Transverse colon (tissue), 4 donors: Measurements from ENCODE around the gene RTRAF. TPM values are rescaled to one million over a fixed set of nuclear protein-coding genes. Genes with fewer than 3 reads are reported as not detected.

Experiments used
- DNase-seq: peaks from one replicate; pipeline ENCODE4 v3.0.0-alpha.2; 2019
- H3K27ac ChIP-seq, 4 donors: fragments of 200-600 bp; sonication (generic); 2 replicates each; pipeline ENCODE4 v1.5.1; 2016 to 2018; ENCODE audit warnings: inconsistent platforms in 4 of 4
- H3K27me3 ChIP-seq: fragments of 200-600 bp; sonication (generic); 2 replicates; pipeline ENCODE4 v1.5.1; 2017; ENCODE audit warnings: inconsistent platforms
- H3K36me3 ChIP-seq, 4 donors: fragments of 200-600 bp; sonication (generic); 2 replicates each; pipeline ENCODE4 v1.5.1; 2017 to 2019; ENCODE audit warnings: inconsistent platforms in 4 of 4
- H3K4me1 ChIP-seq, 4 donors: fragments of 200-600 bp; sonication (generic); 2 replicates each; pipeline ENCODE4 v1.5.1; 2017 to 2020; ENCODE audit warnings: inconsistent platforms in 4 of 4
- H3K4me3 ChIP-seq, 4 donors: fragments of 200-600 bp; sonication (generic); 1 replicate in 1 of 4; 2 replicates in 3 of 4; pipeline versions ENCODE4 v1.5.1 to v1.6.1; 2017 to 2019; ENCODE audit warnings: inconsistent platforms in 4 of 4
- H3K9me3 ChIP-seq, 2 donors: fragments of 200-600 bp; sonication (generic); 2 replicates each; pipeline ENCODE4 v1.5.1; 2017 to 2019; ENCODE audit warnings: inconsistent platforms in 2 of 2
- EP300 ChIP-seq: sonication (generic); formaldehyde crosslinking; IDR thresholded peaks from one replicate; pipeline ENCODE4 v1.6.1; 2017; ENCODE audit warnings: antibody characterized with exemption, low read depth
- POLR2A ChIP-seq: fragments of 450-650 bp; IDR thresholded peaks from one replicate; pipeline ENCODE4 v1.6.1; 2016; ENCODE audit warnings: antibody characterized with exemption, mild to moderate bottlenecking, moderate library complexity
- POLR2AphosphoS5 ChIP-seq, 3 donors: sonication (generic); formaldehyde crosslinking; IDR thresholded peaks; one replicate each; pipeline ENCODE4 v1.6.1; 2016; ENCODE audit warnings: antibody characterized with exemption in 3 of 3
- WGBS, 2 donors: methylation state at CpG; one replicate each; pipeline ENCODE4 v1.1.5; 2018; ENCODE audit warnings: low coverage in 1 of 2; 5-methylcytosine and 5-hydroxymethylcytosine counted together
- in situ Hi-C, 4 donors: fragments of 200-750 bp; cut with MboI; loops; one replicate each; pipeline versions ENCODE4 v1.15.0 to v1.15.1; 2017; ENCODE audit warnings: low sequenced_read_pairs in 3 of 4, low pct_ligation_motif_present in 1 of 4, low pct_unique_long_range_greater_than_20kb in 1 of 4
- intact Hi-C: fragments of 100-400 bp; cut with DNase I; formaldehyde crosslinking; loops from one replicate; pipeline ENCODE4 v1.15.1; 2023; ENCODE audit warnings: low total_unique reads
- total RNA-seq, 4 donors: library from RNA; depleted of rRNA; stranded (reverse); fragments of >200 nt; gene quantifications; one replicate each; pipeline ENCODE4 v1.1.0, GENCODE V29; 2016
- TF ChIP-seq, protein P1 (sequence below), 5 experiments: fragments of 200-600 bp in 3 of 5; fragments of 450-650 bp in 2 of 5; sonication (generic) in 3 of 5; IDR thresholded peaks; 1 replicate in 2 of 5; 2 replicates in 3 of 5; pipeline ENCODE4 v1.5.1; 2016 to 2017; ENCODE audit warnings: antibody characterized with exemption in 5 of 5, inconsistent platforms in 3 of 5, mild to moderate bottlenecking in 2 of 5, moderate library complexity in 1 of 5

Gene RTRAF
- total RNA-seq, 4 donors from 2014 or later = 28.1 to 92.8 (median 51.5) TPM

DNA sequence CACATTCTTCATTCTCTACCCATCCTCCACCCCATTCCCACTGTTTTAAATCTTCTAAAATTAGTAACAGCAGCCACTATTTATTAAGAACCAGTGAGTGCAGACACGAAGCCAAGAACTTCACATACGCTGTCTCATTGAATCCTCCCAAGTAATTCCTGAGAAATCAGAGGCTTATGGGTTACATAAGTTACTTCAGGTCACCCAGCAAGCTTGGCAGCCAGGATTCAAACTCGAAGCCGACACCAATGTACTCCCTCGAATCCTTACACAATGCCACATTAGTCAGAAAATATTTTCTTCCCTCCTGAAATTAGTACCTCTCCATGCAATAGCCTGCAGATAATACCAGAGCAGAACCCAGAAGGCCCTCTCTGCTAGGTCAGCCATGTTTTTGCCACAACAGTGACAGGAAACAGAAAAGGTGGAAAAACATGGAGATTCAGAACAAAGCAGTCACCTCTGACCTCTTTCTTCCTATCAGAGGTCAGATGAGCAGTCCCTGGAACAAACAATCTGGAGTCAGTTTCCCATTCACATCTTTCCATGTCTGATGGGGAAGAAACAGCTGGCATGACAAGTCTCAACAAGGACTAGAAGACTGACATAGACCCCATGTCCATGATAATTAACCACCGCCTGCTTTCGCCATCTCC is 63.1 kb downstream of the RTRAF start:
- 70 to 77% methylated on average over 6 to 7 of the region's 7 CpGs for WGBS, 2 donors
- Histone ChIP-seq H3K9me3 (no peaks in the 10 kb centered on the region), H3K27me3 (no peaks in the 10 kb centered on the region), H3K27ac (peak overlapping the region; percentile 49 to 76 (median 64)), H3K36me3 (no peaks in the 10 kb centered on the region), H3K4me3 (no peak overlapping the region), H3K4me1 (peaks cover 15 to 57% (median 36%) of the 10 kb centered on the region in 4 donors)
- TF ChIP-seq EP300 (no peak), POLR2AphosphoS5 (IDR thresholded peaks at IDR 0.05) (peak in 1 of 3 donors; percentile 7)
- intact Hi-C loops (no loop called here), in situ Hi-C loops (no loop called here)
- no peak for DNase-seq

DNA sequence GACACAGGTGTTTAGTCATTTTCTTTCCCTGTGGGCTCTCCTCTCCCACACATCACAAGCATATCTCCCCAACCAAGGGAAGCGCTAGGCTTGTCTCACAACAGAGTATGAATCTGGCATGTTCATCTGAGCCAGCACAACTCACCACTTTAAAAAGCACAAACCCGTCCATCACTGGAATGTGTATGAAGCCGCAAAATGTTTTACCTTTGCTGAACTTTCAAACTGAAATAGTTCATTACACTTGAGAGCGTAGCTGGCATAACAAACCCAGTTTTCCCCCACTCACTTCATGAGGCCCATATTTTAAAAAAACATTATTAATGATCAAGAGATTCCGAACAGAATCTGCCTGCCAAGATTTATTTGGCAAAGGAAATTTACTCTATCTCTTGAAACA is 63.7 kb downstream of the RTRAF start:
- intact Hi-C loops = no loop called here
- Histone ChIP-seq H3K36me3 (no peaks in the 10 kb centered on the region), H3K9me3 (no peaks in the 10 kb centered on the region), H3K27ac (peak overlapping the region; percentile 49 to 76 (median 64)), H3K27me3 (no peaks in the 10 kb centered on the region), H3K4me3 (no peak overlapping the region), H3K4me1 (peaks cover 15 to 57% (median 35%) of the 10 kb centered on the region in 4 donors)
- TF ChIP-seq, protein P1, sequence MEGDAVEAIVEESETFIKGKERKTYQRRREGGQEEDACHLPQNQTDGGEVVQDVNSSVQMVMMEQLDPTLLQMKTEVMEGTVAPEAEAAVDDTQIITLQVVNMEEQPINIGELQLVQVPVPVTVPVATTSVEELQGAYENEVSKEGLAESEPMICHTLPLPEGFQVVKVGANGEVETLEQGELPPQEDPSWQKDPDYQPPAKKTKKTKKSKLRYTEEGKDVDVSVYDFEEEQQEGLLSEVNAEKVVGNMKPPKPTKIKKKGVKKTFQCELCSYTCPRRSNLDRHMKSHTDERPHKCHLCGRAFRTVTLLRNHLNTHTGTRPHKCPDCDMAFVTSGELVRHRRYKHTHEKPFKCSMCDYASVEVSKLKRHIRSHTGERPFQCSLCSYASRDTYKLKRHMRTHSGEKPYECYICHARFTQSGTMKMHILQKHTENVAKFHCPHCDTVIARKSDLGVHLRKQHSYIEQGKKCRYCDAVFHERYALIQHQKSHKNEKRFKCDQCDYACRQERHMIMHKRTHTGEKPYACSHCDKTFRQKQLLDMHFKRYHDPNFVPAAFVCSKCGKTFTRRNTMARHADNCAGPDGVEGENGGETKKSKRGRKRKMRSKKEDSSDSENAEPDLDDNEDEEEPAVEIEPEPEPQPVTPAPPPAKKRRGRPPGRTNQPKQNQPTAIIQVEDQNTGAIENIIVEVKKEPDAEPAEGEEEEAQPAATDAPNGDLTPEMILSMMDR (IDR thresholded peaks at IDR 0.05) = no peak
- no peak for TF ChIP-seq EP300
- no peak for TF ChIP-seq POLR2AphosphoS5 (IDR thresholded peaks at IDR 0.05)
- no peak for TF ChIP-seq POLR2A
- WGBS, 2 donors = 62 to 84% methylated on average over 5 of the region's 5 CpGs
- in situ Hi-C loops = no loop called here
- no peak for DNase-seq

DNA sequence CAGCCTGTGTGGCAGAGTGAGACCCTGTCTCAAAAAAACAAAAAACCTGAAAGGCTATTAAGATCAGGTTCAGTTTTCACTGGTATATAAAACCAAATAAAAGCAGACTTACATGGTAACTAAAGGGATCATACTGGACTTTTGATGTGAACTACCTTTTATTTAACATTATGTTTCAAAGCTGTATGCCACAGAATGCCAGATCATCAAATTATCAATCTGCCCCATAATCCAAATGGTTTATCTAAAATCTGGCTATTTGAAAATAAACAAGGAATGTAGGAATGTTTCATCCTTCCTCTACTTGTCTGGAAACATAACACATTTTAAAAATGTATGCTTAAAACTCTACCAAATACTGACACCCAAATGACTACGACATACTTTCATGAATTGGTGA is 65.3 kb downstream of the RTRAF start:
- Histone ChIP-seq H3K36me3 (no peaks in the 10 kb centered on the region), H3K4me3 (no peak overlapping the region), H3K9me3 (no peaks in the 10 kb centered on the region), H3K27me3 (no peaks in the 10 kb centered on the region), H3K4me1 (peaks cover 15 to 53% (median 28%) of the 10 kb centered on the region in 4 donors), H3K27ac (no peak overlapping the region)
- TF ChIP-seq, protein P1 (IDR thresholded peaks at IDR 0.05) = no peak
- TF ChIP-seq POLR2A (no peak), EP300 (no peak), POLR2AphosphoS5 (IDR thresholded peaks at IDR 0.05) (no peak)
- intact Hi-C loops = no loop called here
- WGBS, 2 donors = 14 to 25% methylated on average over 1 of the region's 1 CpG
- DNase-seq = no peak
- in situ Hi-C loops = no loop called here

DNA sequence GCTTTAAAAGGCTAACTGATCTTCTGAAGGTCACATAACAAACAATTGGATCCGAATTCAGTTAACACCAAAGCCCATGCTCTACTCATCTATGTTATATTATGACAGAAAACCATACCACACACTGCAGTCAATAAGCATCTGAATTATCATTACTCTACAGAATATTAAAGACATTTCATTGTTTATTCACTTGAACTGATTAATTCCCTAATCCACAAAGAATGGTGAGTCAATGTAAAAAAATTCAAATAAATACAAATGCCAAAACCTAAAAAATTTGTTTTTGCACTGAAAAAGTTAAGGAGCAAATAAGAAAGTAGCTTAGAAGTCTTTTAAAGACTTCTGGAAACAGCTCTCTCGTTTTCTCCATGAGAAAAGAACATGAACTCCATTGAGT is 65.8 kb downstream of the RTRAF start:
- Histone ChIP-seq H3K4me3 (no peak overlapping the region), H3K27ac (no peak overlapping the region), H3K36me3 (no peaks in the 10 kb centered on the region), H3K27me3 (no peaks in the 10 kb centered on the region), H3K9me3 (no peaks in the 10 kb centered on the region), H3K4me1 (peaks cover 10 to 53% (median 28%) of the 10 kb centered on the region in 4 donors)
- TF ChIP-seq POLR2A (no peak), EP300 (no peak), POLR2AphosphoS5 (IDR thresholded peaks at IDR 0.05) (no peak)
- TF ChIP-seq, protein P1 (IDR thresholded peaks at IDR 0.05) = no peak
- in situ Hi-C loops (no loop called here), intact Hi-C loops (no loop called here)
- WGBS, 2 donors = 66 to 68% methylated on average over 2 of the region's 2 CpGs
- no peak for DNase-seq

DNA sequence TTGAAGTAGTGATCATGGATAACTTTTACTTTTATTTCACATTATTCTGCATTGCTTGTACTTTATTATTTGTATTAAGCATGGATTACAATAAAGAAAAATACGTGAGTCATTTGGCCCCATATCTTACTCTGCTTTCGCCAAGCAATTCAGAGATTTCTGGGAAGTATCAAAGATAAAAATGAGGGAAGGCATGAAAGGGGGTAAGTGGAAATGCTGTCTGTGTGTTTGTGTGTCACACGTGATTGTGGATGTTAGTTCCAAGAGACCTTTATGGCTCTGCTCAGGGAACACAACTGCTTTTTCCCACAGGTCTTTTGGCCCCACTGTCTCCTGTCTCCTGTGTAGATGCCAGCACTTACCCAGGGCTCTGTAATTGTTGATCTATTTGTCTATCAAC is 69.0 kb downstream of the RTRAF start:
- WGBS, 2 donors = 69 to 75% methylated on average over 3 of the region's 3 CpGs
- H3K27ac ChIP-seq = peak overlapping the region in 3 of 4 donors; percentile 54 to 79 (median 62)
- H3K36me3 ChIP-seq = no peaks in the 10 kb centered on the region
- no peak for DNase-seq
- peaks cover 17 to 53% (median 37%) of the 10 kb centered on the region in 4 donors for H3K4me1 ChIP-seq
- no peaks in the 10 kb centered on the region for H3K9me3 ChIP-seq
- intact Hi-C loops (no loop called here), in situ Hi-C loops (no loop called here)
- TF ChIP-seq POLR2AphosphoS5 (IDR thresholded peaks at IDR 0.05) (peak in 2 of 3 donors; percentile 6 to 9), EP300 (no peak)
- H3K4me3 ChIP-seq = no peak overlapping the region
- no peaks in the 10 kb centered on the region for H3K27me3 ChIP-seq
